H1 (cell line): ENCODE results near the gene P2RY11. TPM values are rescaled to one million over a fixed set of nuclear protein-coding genes. Genes with fewer than 3 reads are reported as not detected.
A peak's percentile ranks its signal among the peaks of the same experiment; 100 is the strongest.

Experiments used
- CTCF ChIA-PET: fragments of 300-600 bp; sonication (Branson Sonifier 250); formaldehyde crosslinking; loops from one replicate; lab custom pipeline; 2021; ENCODE audit not compliant: partially characterized antibody; lab: Charles Lee
- POLR2A ChIA-PET: fragments of 300-600 bp; sonication (Branson Sonifier 250); formaldehyde crosslinking; loops from one replicate; lab custom pipeline; 2021; ENCODE audit warnings: inconsistent platforms; ENCODE audit not compliant: partially characterized antibody; lab: Charles Lee
- DNase-seq, 2 experiments: peaks; one replicate each; pipeline versions ENCODE4 v3.0.0 to v3.0.0-alpha.2; 2010 to 2022; ENCODE audit warnings: low spot score in 2 of 2, low read depth in 1 of 2, mixed read lengths in 1 of 2
- FAIRE-seq: peaks from 2 replicates; lab custom pipeline; 2011; peaks lifted over from hg19 to GRCh38; lab: Jason Lieb, UNC
- H2AFZ ChIP-seq: 2 replicates; pipeline ENCODE4 v1.8.1; 2012; ENCODE audit warnings: low read length, inconsistent platforms
- H2AK5ac ChIP-seq: 2 replicates; pipeline ENCODE4 v1.6.1; 2013; ENCODE audit warnings: low read depth, low read length
- H2BK120ac ChIP-seq: replicated peaks from 2 replicates; pipeline ENCODE3; 2013; ENCODE audit warnings: low read depth, low read length, inconsistent platforms
- H2BK12ac ChIP-seq: 2 replicates; pipeline ENCODE4 v1.6.1; 2013; ENCODE audit warnings: low read depth, low read length
- H2BK15ac ChIP-seq: 2 replicates; pipeline ENCODE4 v1.6.1; 2013; ENCODE audit warnings: low read length
- H2BK20ac ChIP-seq: 2 replicates; pipeline ENCODE4 v1.6.1; 2013; ENCODE audit warnings: low read length
- H2BK5ac ChIP-seq: 2 replicates; pipeline ENCODE4 v1.6.1; 2013; ENCODE audit warnings: low read depth, low read length
- H3K14ac ChIP-seq: 2 replicates; pipeline ENCODE4 v1.6.1; 2013; ENCODE audit warnings: inconsistent platforms; ENCODE audit not compliant: insufficient read length
- H3K18ac ChIP-seq: 2 replicates; pipeline ENCODE4 v1.6.1; 2013; ENCODE audit warnings: low read length; ENCODE audit errors: extremely low read depth
- H3K23ac ChIP-seq: 2 replicates; pipeline ENCODE4 v1.6.1; 2013; ENCODE audit warnings: inconsistent platforms; ENCODE audit not compliant: insufficient read length
- H3K23me2 ChIP-seq: 2 replicates; pipeline ENCODE4 v1.6.1; 2013; ENCODE audit warnings: low read depth, low read length
- H3K27ac ChIP-seq: 2 replicates; pipeline ENCODE4 v1.6.1; 2011; ENCODE audit warnings: low read depth, low read length, inconsistent platforms
- H3K27me3 ChIP-seq, 4 experiments: replicated peaks in 1 of 4; 1 replicate in 1 of 4; 2 replicates in 3 of 4; pipeline versions ENCODE4 v1.6.1 to v1.8.1; 2011 to 2013; ENCODE audit warnings: low read length in 3 of 4, mild to moderate bottlenecking in 3 of 4, inconsistent platforms in 2 of 4, mixed read lengths in 2 of 4, moderate library complexity in 1 of 4; ENCODE audit not compliant: control insufficient read depth in 3 of 4, insufficient read depth in 3 of 4; ENCODE audit errors: extremely low read depth in 1 of 4
- H3K36me3 ChIP-seq, 4 experiments: 2 replicates each; pipeline versions ENCODE4 v1.6.1 to v1.8.1; 2011 to 2013; ENCODE audit warnings: mild to moderate bottlenecking in 4 of 4, low read length in 3 of 4, moderate library complexity in 2 of 4, control low read depth in 1 of 4, inconsistent platforms in 1 of 4; ENCODE audit not compliant: insufficient read depth in 4 of 4, control insufficient read depth in 2 of 4
- H3K4ac ChIP-seq: replicated peaks from 2 replicates; pipeline ENCODE3; 2013; ENCODE audit warnings: low read length, low read depth, mixed read lengths, inconsistent platforms; ENCODE audit not compliant: insufficient read length
- H3K4me1 ChIP-seq, 4 experiments: replicated peaks in 1 of 4; 1 replicate in 1 of 4; 2 replicates in 3 of 4; pipeline versions ENCODE4 v1.6.1 to v1.8.1; 2011 to 2013; ENCODE audit warnings: low read length in 3 of 4, inconsistent platforms in 2 of 4, mixed read lengths in 1 of 4; ENCODE audit not compliant: insufficient read depth in 4 of 4, control insufficient read depth in 3 of 4
- H3K4me2 ChIP-seq, 2 experiments: 2 replicates each; pipeline versions ENCODE4 v1.6.1 to v1.8.1; 2011 to 2013; ENCODE audit warnings: low read depth in 2 of 2, low read length in 2 of 2, control low read depth in 1 of 2, inconsistent platforms in 1 of 2, mild to moderate bottlenecking in 1 of 2; ENCODE audit not compliant: insufficient read depth in 1 of 2
- H3K4me3 ChIP-seq, 4 experiments: fragments of 200-600, 300-600 bp in 1 of 4; sonication (generic), shearing (Covaris generic), sonication (Bioruptor Twin) in 1 of 4; 2 replicates each; pipeline versions ENCODE4 v1.5.1 to v1.8.1; 2011 to 2016; ENCODE audit warnings: low read length in 4 of 4, low read depth in 3 of 4, control low read depth in 2 of 4, inconsistent platforms in 2 of 4, mild to moderate bottlenecking in 2 of 4, mixed read lengths in 1 of 4, moderate library complexity in 1 of 4; ENCODE audit not compliant: insufficient read depth in 2 of 4; ENCODE audit errors: extremely low read depth in 1 of 4
- H3K56ac ChIP-seq: replicated peaks from 2 replicates; pipeline ENCODE3; 2013; ENCODE audit warnings: low read depth, mild to moderate bottlenecking, mixed read lengths, low read length, inconsistent platforms; ENCODE audit not compliant: insufficient read length
- H3K79me1 ChIP-seq: 2 replicates; pipeline ENCODE4 v1.6.1; 2013; ENCODE audit warnings: low read depth, low read length, control low read depth
- H3K79me2 ChIP-seq, 2 experiments: 2 replicates each; pipeline versions ENCODE4 v1.6.1 to v1.8.1; 2012 to 2013; ENCODE audit warnings: low read length in 2 of 2, mild to moderate bottlenecking in 2 of 2, inconsistent platforms in 1 of 2; ENCODE audit not compliant: insufficient read depth in 2 of 2, control insufficient read depth in 1 of 2
- H3K9ac ChIP-seq, 4 experiments: replicated peaks in 1 of 4; 1 replicate in 1 of 4; 2 replicates in 3 of 4; pipeline versions ENCODE4 v1.6.1 to v1.8.1; 2011 to 2013; ENCODE audit warnings: low read depth in 3 of 4, low read length in 3 of 4, control low read depth in 2 of 4, mild to moderate bottlenecking in 2 of 4, moderate library complexity in 2 of 4, inconsistent platforms in 1 of 4; ENCODE audit errors: extremely low read depth in 1 of 4
- H3K9me3 ChIP-seq, 2 experiments: 2 replicates each; pipeline versions ENCODE4 v1.6.1 to v1.8.1; 2012 to 2013; ENCODE audit warnings: mild to moderate bottlenecking in 2 of 2, moderate library complexity in 2 of 2, control low read depth in 1 of 2, inconsistent platforms in 1 of 2, low read depth in 1 of 2, low read length in 1 of 2, mixed read lengths in 1 of 2; ENCODE audit not compliant: insufficient read depth in 2 of 2
- H4K20me1 ChIP-seq, 2 experiments: replicated peaks in 1 of 2; 2 replicates each; pipeline versions ENCODE3 to v1.8.1; 2011 to 2013; ENCODE audit warnings: inconsistent platforms in 2 of 2, low read length in 2 of 2, mild to moderate bottlenecking in 1 of 2; ENCODE audit not compliant: insufficient read depth in 2 of 2, control insufficient read depth in 1 of 2
- H4K5ac ChIP-seq: 2 replicates; pipeline ENCODE4 v1.6.1; 2013; ENCODE audit warnings: low read length, low read depth, mixed read lengths, inconsistent platforms; ENCODE audit not compliant: insufficient read length
- H4K8ac ChIP-seq: 2 replicates; pipeline ENCODE4 v1.8.0; 2013; ENCODE audit warnings: mild to moderate bottlenecking, moderate library complexity, low read length, inconsistent platforms; ENCODE audit not compliant: insufficient read depth; ENCODE audit errors: extremely low read depth
- H4K91ac ChIP-seq: replicated peaks from 2 replicates; pipeline ENCODE3; 2013; ENCODE audit warnings: low read length, mixed read lengths, inconsistent platforms; ENCODE audit not compliant: insufficient read length
- CTBP2 ChIP-seq: IDR thresholded peaks from 2 replicates; pipeline ENCODE4 v1.7.0; 2011; ENCODE audit warnings: borderline replicate concordance, mild to moderate bottlenecking, moderate library complexity, mixed read lengths, low read length; ENCODE audit not compliant: insufficient read depth, insufficient read length
- KDM1A ChIP-seq: fragments of 200-600, 300-600 bp; sonication (generic); IDR thresholded peaks from 2 replicates; pipeline ENCODE4 v1.7.1; 2016; ENCODE audit warnings: mild to moderate bottlenecking, low read length, borderline replicate concordance
- WGBS, 2 experiments: shearing (Covaris generic) in 1 of 2; methylation state at CpG; one replicate each; pipeline versions ENCODE4 v1.1.6 to v1.1.7; 2013 to 2015; ENCODE audit warnings: low lambda C conversion rate in 2 of 2, mixed read lengths in 2 of 2, inconsistent platforms in 1 of 2, low coverage in 1 of 2, missing lambda C conversion rate in 1 of 2; ENCODE audit not compliant: insufficient replicate concordance in 2 of 2, insufficient coverage in 1 of 2, insufficient read length in 1 of 2; ENCODE audit errors: extremely low coverage in 1 of 2, missing lambda C conversion rate in 1 of 2; 5-methylcytosine and 5-hydroxymethylcytosine counted together
- polyA plus RNA-seq, 7 experiments: library from polyadenylated mRNA; depleted of rRNA in 3 of 7; stranded (reverse) in 5 of 7; unstranded in 2 of 7; fragments of >200 nt in 5 of 7; fragments of 200-250 nt in 2 of 7; gene quantifications; 1 replicate in 5 of 7; 2 replicates in 1 of 7; 4 replicates in 1 of 7; pipeline versions ENCODE4 v1.2.1 to v1.2.3, GENCODE V29; 2011 to 2013; ENCODE audit warnings: missing spikeins in 2 of 7, mixed read lengths in 2 of 7
- total RNA-seq: library from RNA; stranded (reverse); fragmentation: NEBNext Ultra II Directional; extraction: Animal tissue kit (Norgen Biotek cat#: 25700); gene quantifications from 2 replicates; pipeline ENCODE4 v1.2.1, GENCODE V29; 2021

Gene P2RY11
- total and polyA plus RNA-seq, 2 of the 8 experiments (the other 6 are each of a cell fraction or from before 2014, with no cell fraction given) = 9.2 to 18.0 TPM

DNA sequence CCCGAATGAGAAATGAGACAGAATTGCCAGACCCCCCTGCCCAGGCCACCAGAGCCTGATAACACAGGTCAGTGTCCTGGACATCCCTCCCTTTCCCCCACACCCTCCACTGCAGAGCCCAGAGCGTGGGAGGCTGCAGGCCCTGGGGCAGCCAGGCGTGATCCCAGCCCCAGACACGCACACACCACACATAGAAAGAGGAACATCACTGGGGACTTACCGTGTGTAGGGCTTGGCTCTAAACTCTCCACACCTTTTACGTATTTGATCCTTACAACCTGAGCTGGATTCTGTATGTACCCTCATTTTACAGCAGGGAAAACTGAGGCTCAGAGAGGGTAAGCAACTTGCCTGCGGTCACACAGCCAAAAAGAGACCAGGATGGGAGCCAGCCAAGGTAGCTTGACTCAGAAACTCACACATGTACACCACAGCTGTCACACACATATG is 8.7 kb upstream of the P2RY11 start:
- Histone ChIP-seq H3K14ac (no peak overlapping the region), H2BK5ac (no peak overlapping the region), H4K8ac (no peak overlapping the region), H4K5ac (no peak overlapping the region), H3K18ac (no peak overlapping the region), H3K9ac (0 out of 7 replicates have a peak overlapping the region, but pooled peaks of 1 of the 4 experiments have one; percentile 10), H3K23me2 (0 out of 2 replicates have a peak, but pooled peaks cover 4% of the 10 kb centered on the region), H2BK12ac (peak overlapping the region; percentile 27; the same call in 1 of the 2 replicates), H2BK120ac (no peak overlapping the region), H3K4ac (no peak overlapping the region), H4K20me1 (peaks cover 0 to 2% of the 10 kb centered on the region in 2 experiments), H3K79me2 (peaks cover 6 to 16% of the 10 kb centered on the region in 2 experiments; a peak in 3 of 4 replicates), H3K56ac (no peak overlapping the region), H3K23ac (no peak overlapping the region), H2BK15ac (no peak overlapping the region), H3K27me3 (no peaks in the 10 kb centered on the region), H3K36me3 (peaks cover 3 to 6% (median 4%) of the 10 kb centered on the region in 4 experiments), H3K4me3 (no peak overlapping the region), H2BK20ac (no peak overlapping the region), H2AK5ac (no peak overlapping the region), H3K27ac (no peak overlapping the region), H3K4me2 (no peak overlapping the region), H3K9me3 (no peaks in the 10 kb centered on the region), H3K4me1 (peaks cover 0 to 4% (median 3%) of the 10 kb centered on the region in 4 experiments; a peak in 5 of 7 replicates), H4K91ac (no peak overlapping the region), H3K79me1 (peaks cover 5% of the 10 kb centered on the region; the same call in 1 of the 2 replicates), H2AFZ (no peak overlapping the region)
- FAIRE-seq (no peak), DNase-seq (no peak)
- ChIA-PET POLR2A (interaction anchor here (2.6 to 16.9 kb wide), 2 partner anchors 10 to 23 kb away, joined by 7 to 412 read pairs; partner anchors contain the start of genes EIF3G and P2RY11), CTCF (interaction anchor here (0.6 to 2.9 kb wide), 4 partner anchors 10 to 1801 kb away, joined by 3 to 20 read pairs (median 4); partner anchors contain the start of gene P2RY11)
- WGBS, 2 experiments = 85% methylated on average over 7 of the region's 7 CpGs; no CpG with 5 or more reads in 1 of the 2 experiments
- TF ChIP-seq KDM1A (peak; percentile 59; the same call in 1 of the 2 replicates), CTBP2 (no peak)
